Endothelial cell (in vitro differentiated cells): ENCODE data around the gene CADM2. TPM values are rescaled to one million over a fixed set of nuclear protein-coding genes. Genes with fewer than 3 reads are reported as not detected.

Experiments used
- DNase-seq: peaks from one replicate; pipeline ENCODE4 v3.0.0; 2021; ENCODE audit warnings: low spot score
- H3K27ac Mint-ChIP-seq: one replicate; pipeline ENCODE4 v1.8.0; 2021; ENCODE audit warnings: mixed read lengths, inconsistent platforms; ENCODE audit not compliant: unreplicated experiment
- H3K27me3 Mint-ChIP-seq: one replicate; pipeline ENCODE4 v1.8.0; 2021; ENCODE audit warnings: mild to moderate bottlenecking, moderate library complexity, mixed read lengths, inconsistent platforms; ENCODE audit not compliant: unreplicated experiment
- H3K36me3 Mint-ChIP-seq: one replicate; pipeline ENCODE4 v1.8.0; 2021; ENCODE audit warnings: mild to moderate bottlenecking, low read depth, mixed read lengths, inconsistent platforms; ENCODE audit not compliant: unreplicated experiment
- H3K4me1 Mint-ChIP-seq: one replicate; pipeline ENCODE4 v1.8.0; 2021; ENCODE audit warnings: mild to moderate bottlenecking, mixed read lengths, inconsistent platforms; ENCODE audit not compliant: unreplicated experiment
- H3K4me3 Mint-ChIP-seq: one replicate; pipeline ENCODE4 v1.8.0; 2021; ENCODE audit warnings: mild to moderate bottlenecking, mixed read lengths, inconsistent platforms; ENCODE audit not compliant: unreplicated experiment
- H3K9me3 Mint-ChIP-seq: one replicate; pipeline ENCODE4 v1.8.0; 2021; ENCODE audit warnings: mixed read lengths, inconsistent platforms; ENCODE audit not compliant: unreplicated experiment
- CTCF ChIP-seq: fragments of 200-600 bp; sonication (generic); IDR thresholded peaks from one replicate; pipeline ENCODE4 v1.5.0; 2021; ENCODE audit warnings: antibody characterized with exemption; ENCODE audit not compliant: unreplicated experiment
- total RNA-seq: library from RNA; stranded (reverse); fragmentation: NEBNext Ultra II Directional; extraction: Animal tissue kit (Norgen Biotek cat#: 25700); gene quantifications from one replicate; pipeline ENCODE4 v1.2.1, GENCODE V29; 2021; ENCODE audit not compliant: unreplicated experiment

The CADM2 gene
- total RNA-seq, 1 donor from 2014 or later: 0.97 TPM

DNA sequence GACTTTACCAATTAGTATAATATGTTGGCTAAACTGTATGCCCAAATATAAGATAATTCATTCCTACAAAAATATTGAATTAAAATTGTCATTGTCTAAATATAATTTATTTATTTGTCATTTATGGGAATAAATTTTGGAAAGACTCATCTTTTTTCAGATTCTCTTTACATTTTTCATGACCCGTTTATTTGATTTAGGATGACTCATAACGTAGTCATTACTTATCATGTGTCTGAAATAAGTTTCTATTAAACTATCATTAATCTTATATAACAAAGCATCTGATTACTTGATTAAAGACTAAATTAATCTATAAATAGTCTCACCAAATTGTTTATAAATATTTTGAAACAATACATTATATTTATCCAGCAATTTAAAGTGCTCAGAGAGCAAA is 516.6 kb downstream of the CADM2 start:
- H3K27ac Mint-ChIP-seq: no peak overlapping the region
- H3K4me3 Mint-ChIP-seq: no peak overlapping the region
- no peak for TF ChIP-seq CTCF
- H3K9me3 Mint-ChIP-seq: no peaks in the 10 kb centered on the region
- no peaks in the 10 kb centered on the region for H3K36me3 Mint-ChIP-seq
- H3K4me1 Mint-ChIP-seq: no peaks in the 10 kb centered on the region
- DNase-seq: no peak
- H3K27me3 Mint-ChIP-seq: no peaks in the 10 kb centered on the region

DNA sequence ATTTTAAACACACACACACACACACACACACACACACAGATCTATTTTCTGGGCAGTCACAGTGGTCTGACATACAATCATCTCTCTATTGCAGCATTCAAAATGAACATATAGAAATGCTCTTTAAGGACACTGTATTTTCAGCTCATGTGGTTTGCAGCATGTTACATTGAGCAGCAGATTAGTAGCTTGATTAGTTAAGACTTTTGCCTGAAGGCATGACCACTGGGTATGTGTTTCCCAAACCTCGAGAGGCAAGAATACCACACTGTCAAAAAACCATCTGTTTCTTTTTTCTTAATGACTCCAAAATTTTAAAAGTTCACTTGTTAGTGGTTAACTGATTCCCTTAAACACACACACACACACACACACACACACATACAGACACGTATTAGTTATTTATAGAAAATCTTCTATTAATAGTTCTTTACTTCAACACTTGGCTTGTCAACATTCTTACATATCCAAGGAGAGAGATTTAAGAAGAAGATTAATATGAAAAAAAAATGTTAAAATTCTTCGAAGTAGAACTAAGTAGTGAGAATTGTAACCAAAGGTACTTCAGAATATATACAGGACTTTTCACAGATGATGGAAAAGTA is 518.2 kb downstream of the CADM2 start:
- TF ChIP-seq CTCF: no peak
- H3K9me3 Mint-ChIP-seq: no peaks in the 10 kb centered on the region
- H3K4me3 Mint-ChIP-seq: no peak overlapping the region
- H3K27ac Mint-ChIP-seq: no peak overlapping the region
- H3K4me1 Mint-ChIP-seq: no peaks in the 10 kb centered on the region
- no peaks in the 10 kb centered on the region for H3K27me3 Mint-ChIP-seq
- no peak for DNase-seq
- H3K36me3 Mint-ChIP-seq: no peaks in the 10 kb centered on the region

DNA sequence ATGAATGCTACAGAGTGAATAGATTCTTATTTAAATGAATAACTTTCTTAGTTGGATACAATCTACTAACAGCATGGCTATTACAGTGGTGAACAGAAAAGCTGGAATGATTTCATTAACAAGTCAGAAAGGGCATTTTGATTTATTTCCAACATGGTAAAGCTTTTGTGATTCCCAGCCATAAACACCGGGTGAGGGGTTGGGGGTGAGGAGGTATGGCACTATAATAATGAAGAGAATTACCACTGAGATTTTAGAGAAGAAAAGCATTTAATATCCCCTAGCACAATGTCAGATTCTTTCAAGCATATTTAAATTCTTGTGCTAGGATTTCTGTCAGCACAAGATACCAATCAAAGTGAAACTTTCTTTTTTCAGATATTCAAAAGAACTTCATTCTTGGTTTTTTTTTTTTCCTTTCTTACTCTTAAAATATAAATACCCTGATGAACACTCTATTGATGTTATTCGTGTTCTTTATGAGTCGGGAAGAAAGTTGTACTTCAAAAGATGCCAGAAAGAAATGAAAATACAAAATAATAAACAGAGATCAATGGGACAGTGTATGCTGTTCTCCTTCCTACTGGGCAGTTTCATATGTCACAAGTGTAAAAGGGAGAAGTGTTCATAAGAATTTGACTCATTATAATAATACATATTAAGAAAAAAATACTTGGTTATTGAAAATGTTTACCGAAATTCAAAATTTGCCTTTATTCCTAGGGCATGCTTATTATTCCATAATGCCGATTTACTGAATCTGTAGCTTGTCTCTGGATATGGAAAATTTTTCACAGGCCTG is 522.8 kb downstream of the CADM2 start:
- no peak for TF ChIP-seq CTCF
- H3K36me3 Mint-ChIP-seq: no peaks in the 10 kb centered on the region

GRCh38 chr3:85482213-85482490 is 523.4 kb downstream of the CADM2 start:
- H3K9me3 Mint-ChIP-seq: no peaks in the 10 kb centered on the region
- H3K27me3 Mint-ChIP-seq: no peaks in the 10 kb centered on the region
- no peak for DNase-seq
- TF ChIP-seq CTCF: no peak
- no peaks in the 10 kb centered on the region for H3K36me3 Mint-ChIP-seq
- no peaks in the 10 kb centered on the region for H3K4me1 Mint-ChIP-seq
- H3K4me3 Mint-ChIP-seq: no peak overlapping the region
- H3K27ac Mint-ChIP-seq: no peak overlapping the region

More for the DNA sequence above, 522.8 kb downstream of the CADM2 start:
- no peaks in the 10 kb centered on the region for H3K4me1 Mint-ChIP-seq
- H3K27ac Mint-ChIP-seq: no peak overlapping the region
- H3K27me3 Mint-ChIP-seq: no peaks in the 10 kb centered on the region
- H3K9me3 Mint-ChIP-seq: no peaks in the 10 kb centered on the region
- H3K4me3 Mint-ChIP-seq: no peak overlapping the region
- DNase-seq: no peak

- Mint-ChIP-seq H3K4me1 (no peaks in the 10 kb centered on the region), H3K4me3 (no peak overlapping the region), H3K27me3 (no peaks in the 10 kb centered on the region), H3K9me3 (no peaks in the 10 kb centered on the region), H3K27ac (no peak overlapping the region), H3K36me3 (no peaks in the 10 kb centered on the region)
- no peak for DNase-seq
- TF ChIP-seq CTCF: no peak
These were observed 525.2 kb downstream of the CADM2 start for GRCh38 chr3:85483986-85484385.
